ENCODE data around the gene AUP1.

- TF ChIP-seq, protein P1, sequence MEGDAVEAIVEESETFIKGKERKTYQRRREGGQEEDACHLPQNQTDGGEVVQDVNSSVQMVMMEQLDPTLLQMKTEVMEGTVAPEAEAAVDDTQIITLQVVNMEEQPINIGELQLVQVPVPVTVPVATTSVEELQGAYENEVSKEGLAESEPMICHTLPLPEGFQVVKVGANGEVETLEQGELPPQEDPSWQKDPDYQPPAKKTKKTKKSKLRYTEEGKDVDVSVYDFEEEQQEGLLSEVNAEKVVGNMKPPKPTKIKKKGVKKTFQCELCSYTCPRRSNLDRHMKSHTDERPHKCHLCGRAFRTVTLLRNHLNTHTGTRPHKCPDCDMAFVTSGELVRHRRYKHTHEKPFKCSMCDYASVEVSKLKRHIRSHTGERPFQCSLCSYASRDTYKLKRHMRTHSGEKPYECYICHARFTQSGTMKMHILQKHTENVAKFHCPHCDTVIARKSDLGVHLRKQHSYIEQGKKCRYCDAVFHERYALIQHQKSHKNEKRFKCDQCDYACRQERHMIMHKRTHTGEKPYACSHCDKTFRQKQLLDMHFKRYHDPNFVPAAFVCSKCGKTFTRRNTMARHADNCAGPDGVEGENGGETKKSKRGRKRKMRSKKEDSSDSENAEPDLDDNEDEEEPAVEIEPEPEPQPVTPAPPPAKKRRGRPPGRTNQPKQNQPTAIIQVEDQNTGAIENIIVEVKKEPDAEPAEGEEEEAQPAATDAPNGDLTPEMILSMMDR (IDR thresholded peaks at IDR 0.05), result no peak
- TF ChIP-seq EP300 (IDR thresholded peaks at IDR 0.05), result no peak
Observed at GRCh38 chr2:74505448-74506246, 23.9 kb downstream of the AUP1 start.
